ENCODE data around the gene ESRRA. TPM values are rescaled to one million over a fixed set of nuclear protein-coding genes. Genes with fewer than 3 reads are reported as not detected.

ESRRA gene
- polyA plus RNA-seq (2012; ENCODE audit: insufficient read depth, insufficient read length) = 19.9 TPM

- peak; percentile 96 for DNase-seq (ENCODE audit: low read depth, low spot score)
- peak within 1 kb of the TSS; percentile 90 for H3K4me3 ChIP-seq (ENCODE audit: low read length)
Observed at GRCh38 chr11:64305075-64305690, at the start of gene ESRRA. ESRRA (plus strand) TSS chr11:64305524; CDS start chr11:64307180, 1,656 bp downstream.

DNA sequence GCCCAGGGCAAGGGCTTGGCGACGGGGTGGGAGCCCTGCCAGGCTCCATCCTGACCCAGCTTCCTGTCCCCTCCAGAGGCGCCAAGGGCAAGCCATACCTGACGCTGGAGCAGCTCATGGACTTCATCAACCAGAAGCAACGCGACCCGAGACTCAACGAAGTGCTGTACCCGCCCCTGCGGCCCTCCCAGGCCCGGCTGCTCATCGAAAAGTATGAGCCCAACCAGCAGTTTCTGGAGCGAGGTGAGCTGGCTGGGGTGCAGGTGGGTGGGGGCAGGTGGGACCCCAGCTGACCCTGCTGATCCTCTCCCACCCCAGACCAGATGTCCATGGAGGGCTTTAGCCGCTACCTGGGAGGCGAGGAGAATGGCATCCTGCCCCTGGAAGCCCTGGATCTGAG lies 49.0 kb upstream of the ESRRA start:
- no peak overlapping the region for H3K4me3 ChIP-seq (ENCODE audit: low read length)

DNA sequence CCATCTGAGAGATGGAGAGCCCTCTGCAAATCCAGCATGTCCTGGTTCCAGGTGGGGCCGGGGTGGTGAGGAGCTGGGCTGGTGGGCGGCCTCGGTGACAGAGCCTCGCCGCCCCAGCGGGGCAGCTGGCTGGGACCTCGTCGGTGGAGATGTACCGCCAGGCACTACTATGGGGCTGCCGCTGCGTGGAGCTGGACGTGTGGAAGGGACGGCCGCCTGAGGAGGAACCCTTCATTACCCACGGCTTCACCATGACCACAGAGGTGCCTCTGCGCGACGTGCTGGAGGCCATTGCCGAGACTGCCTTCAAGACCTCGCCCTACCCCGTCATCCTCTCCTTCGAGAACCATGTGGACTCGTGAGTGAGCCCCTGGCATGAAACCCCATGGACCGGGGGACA lies 47.0 kb upstream of the ESRRA start:
- no peak for DNase-seq (ENCODE audit: low read depth, low spot score)
- H3K4me3 ChIP-seq (ENCODE audit: low read length) = no peak overlapping the region

More for the DNA sequence above, 49.0 kb upstream of the ESRRA start:
- no peak for DNase-seq (ENCODE audit: low read depth, low spot score)

GRCh38 chr11:64258946-64259532 lies 46.3 kb upstream of the ESRRA start:
- DNase-seq (ENCODE audit: low read depth, low spot score) = no peak
- no peak overlapping the region for H3K4me3 ChIP-seq (ENCODE audit: low read length)

DNA sequence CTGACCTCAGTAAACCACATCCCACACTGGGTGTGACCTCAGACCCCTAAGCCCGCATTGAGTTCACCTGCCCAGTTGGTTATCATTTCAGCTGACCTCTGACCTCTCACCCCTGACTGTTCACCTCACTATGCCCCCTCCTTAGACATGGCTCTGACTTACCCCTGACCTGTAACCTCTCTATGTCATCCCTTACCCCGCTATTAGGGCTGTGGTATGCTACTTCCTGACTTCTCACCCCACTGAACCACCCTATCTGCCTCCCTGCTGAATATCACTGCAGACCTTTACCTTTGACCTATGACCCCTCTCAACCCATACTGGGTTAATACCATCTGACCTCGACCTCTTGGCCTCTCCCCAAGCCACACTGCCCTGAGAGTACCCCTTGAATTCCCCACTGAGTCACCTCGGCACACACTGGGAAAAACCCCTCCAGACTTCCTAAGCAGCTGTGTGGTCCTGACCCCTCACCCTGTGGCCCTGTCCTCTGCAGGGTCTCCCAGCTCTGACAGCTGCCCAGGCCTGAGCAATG lies 45.7 kb upstream of the ESRRA start:
- no peak overlapping the region for H3K4me3 ChIP-seq (ENCODE audit: low read length)
- DNase-seq (ENCODE audit: low read depth, low spot score) = no peak

DNA sequence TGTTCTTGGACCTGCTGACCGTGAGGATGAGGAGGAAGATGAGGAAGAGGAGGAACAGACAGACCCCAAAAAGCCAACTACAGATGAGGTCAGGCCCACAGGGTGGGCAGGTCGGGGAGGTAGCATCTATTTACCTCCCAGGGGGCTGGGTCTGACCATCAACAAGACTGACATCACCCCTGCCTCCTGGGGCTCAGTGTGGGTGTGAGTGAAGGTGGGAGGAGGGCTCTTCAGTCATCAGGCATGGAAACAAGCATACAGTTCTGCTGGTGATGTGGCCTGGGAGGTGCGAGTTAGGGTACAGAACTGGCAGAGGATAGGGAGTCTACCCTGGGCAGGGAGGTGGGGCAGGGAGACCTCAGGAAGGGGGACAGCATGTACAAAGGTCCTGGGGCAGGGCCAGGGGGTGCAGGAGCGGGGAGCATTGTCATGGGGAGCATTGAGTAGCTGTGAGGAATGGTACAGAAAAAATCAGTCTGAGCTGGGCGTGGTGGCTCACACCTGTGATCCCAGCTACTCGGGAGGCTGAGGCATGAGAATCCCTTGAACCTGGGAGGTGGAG lies 45.1 kb upstream of the ESRRA start:
- DNase-seq (ENCODE audit: low read depth, low spot score) = no peak

GRCh38 chr11:64261556-64262080 lies 43.7 kb upstream of the ESRRA start:
- H3K4me3 ChIP-seq (ENCODE audit: low read length) = no peak overlapping the region
- no peak for DNase-seq (ENCODE audit: low read depth, low spot score)

More for the DNA sequence above, 45.1 kb upstream of the ESRRA start:
- no peak overlapping the region for H3K4me3 ChIP-seq (ENCODE audit: low read length)

DNA sequence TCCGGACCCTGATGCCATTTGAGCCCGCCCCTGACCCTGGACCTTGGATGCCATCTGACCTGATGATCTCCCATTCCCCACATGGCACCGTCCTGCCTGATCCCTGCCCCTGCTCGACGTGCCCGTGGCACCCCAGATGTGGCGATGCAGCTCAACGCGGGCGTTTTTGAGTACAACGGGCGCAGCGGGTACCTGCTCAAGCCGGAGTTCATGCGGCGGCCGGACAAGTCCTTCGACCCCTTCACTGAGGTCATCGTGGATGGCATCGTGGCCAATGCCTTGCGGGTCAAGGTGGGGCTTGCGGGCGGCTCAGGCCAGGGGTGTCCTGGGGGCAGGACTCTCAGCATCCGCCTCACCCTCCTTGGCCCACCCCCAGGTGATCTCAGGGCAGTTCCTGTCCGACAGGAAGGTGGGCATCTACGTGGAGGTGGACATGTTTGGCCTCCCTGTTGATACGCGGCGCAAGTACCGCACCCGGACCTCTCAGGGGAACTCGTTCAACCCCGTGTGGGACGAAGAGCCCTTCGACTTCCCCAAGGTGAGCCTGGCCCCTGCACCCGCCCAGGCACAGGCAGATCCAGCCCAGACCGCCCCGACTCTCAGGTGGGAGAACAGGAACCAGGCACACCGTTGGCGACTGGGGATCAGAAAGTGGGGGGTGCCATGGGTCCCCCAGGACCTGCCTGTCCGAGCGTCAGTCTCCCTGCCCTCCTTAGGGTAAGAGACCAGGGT lies 42.9 kb upstream of the ESRRA start:
- H3K4me3 ChIP-seq (ENCODE audit: low read length) = no peak overlapping the region
- no peak for DNase-seq (ENCODE audit: low read depth, low spot score)

DNA sequence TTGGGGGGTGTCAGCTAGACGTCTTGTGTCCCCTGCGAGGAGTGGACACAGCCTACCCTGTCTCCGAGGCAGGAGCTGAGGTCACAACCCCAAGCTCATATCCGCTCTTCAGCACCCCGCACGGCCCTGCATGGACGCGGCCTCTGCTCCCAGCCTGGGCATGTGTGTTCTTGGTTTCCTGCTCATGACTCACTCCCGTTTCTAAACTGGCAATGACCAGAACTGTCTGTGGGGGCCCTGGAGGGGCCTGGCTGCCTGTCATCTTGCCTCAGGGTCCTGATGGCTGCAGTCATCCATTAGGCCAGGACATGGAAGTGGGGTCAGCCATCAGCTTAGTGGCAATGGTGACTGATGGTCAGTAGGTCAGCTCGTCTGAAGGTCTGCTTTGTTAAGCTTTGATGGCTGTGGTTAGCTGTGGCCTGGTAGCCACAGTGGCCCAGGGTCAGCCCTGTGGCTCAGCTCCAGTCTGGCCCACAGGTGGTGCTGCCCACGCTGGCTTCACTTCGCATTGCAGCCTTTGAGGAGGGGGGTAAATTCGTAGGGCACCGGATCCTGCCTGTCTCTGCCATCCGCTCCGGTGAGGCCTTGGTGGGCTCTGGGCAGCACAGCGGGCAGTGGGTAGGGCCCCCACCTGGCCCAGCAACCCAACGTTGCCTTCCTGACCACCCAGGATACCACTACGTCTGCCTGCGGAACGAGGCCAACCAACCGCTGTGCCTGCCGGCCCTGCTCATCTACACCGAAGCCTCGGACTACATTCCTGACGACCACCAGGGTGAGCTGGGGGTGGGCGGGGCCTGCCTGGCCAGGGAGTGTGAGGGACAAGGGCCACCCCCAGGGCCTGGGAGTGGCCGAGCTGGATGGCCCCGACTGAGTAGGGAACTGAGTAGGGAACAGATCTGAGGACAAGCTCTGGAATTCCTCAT lies 42.0 kb upstream of the ESRRA start:
- DNase-seq (ENCODE audit: low read depth, low spot score) = no peak
- H3K4me3 ChIP-seq (ENCODE audit: low read length) = no peak overlapping the region

DNA sequence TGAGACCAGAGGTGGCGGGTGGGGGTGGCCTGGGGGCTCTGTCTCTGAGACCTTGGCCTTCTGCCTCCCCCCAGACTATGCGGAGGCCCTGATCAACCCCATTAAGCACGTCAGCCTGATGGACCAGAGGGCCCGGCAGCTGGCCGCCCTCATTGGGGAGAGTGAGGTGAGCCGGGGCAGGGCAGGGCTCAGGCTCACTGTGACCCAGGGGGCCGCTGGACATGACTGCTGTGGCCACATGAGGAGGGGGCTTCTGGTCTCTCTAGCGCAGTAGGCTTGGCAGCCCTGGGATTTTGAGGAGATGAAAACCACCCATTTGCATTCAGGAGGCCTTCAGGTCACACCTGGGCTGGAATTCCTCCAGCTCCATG lies 41.4 kb upstream of the ESRRA start:
- H3K4me3 ChIP-seq (ENCODE audit: low read length) = no peak overlapping the region
- no peak for DNase-seq (ENCODE audit: low read depth, low spot score)

GRCh38 chr11:64264371-64264852 lies 40.9 kb upstream of the ESRRA start:
- no peak for DNase-seq (ENCODE audit: low read depth, low spot score)

GRCh38 chr11:64265176-64266160 lies 39.9 kb upstream of the ESRRA start:
- no peak for DNase-seq (ENCODE audit: low read depth, low spot score)
- H3K4me3 ChIP-seq (ENCODE audit: low read length) = no peak overlapping the region

More at GRCh38 chr11:64264371-64264852, 40.9 kb upstream of the ESRRA start:
- H3K4me3 ChIP-seq (ENCODE audit: low read length) = no peak overlapping the region

DNA sequence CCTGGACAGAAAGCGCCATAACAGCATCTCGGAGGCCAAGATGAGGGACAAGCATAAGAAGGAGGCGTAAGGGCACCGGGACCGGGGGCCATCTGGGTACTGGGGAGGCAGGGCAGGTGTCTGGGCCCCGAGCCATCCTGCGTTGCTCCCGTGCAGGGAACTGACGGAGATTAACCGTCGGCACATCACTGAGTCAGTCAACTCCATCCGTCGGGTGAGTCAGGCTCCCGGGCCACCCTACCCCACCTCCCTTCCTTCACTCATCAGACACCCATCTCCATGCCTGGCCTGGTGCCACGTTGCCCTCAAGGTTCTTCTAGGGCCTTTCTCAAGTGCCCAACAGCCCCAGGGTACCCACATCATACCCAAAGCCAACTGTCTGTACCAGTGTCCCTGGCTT lies 39.0 kb upstream of the ESRRA start:
- no peak for DNase-seq (ENCODE audit: low read depth, low spot score)
- H3K4me3 ChIP-seq (ENCODE audit: low read length) = no peak overlapping the region

GRCh38 chr11:64267207-64267945 lies 37.9 kb upstream of the ESRRA start:
- H3K4me3 ChIP-seq (ENCODE audit: low read length) = no peak overlapping the region
- no peak for DNase-seq (ENCODE audit: low read depth, low spot score)

GRCh38 chr11:64268025-64268892 lies 37.1 kb upstream of the ESRRA start:
- DNase-seq (ENCODE audit: low read depth, low spot score) = no peak
- H3K4me3 ChIP-seq (ENCODE audit: low read length) = peak overlapping the region; percentile 89

Data from Jurkat, Clone E6-1 (cell line).